Smooth muscle cell (in vitro differentiated cells): ENCODE measurements around the gene ABCC10. TPM values are rescaled to one million over a fixed set of nuclear protein-coding genes. Genes with fewer than 3 reads are reported as not detected.
"Not testable (repeated sequence)": the region's sequence is repeated elsewhere in the genome, so short reads cannot be mapped to it uniquely, and the experiment has no call there.

ENCODE experiments used
- DNase-seq: peaks from one replicate; lab custom pipeline; 2025; ENCODE audit not compliant: unreplicated experiment; lab: John Stamatoyannopoulos, UW
- H2AFZ ChIP-seq: fragments of 200-600 bp; sonication (generic); 2 replicates; pipeline ENCODE4 v1.6.0; 2016; ENCODE audit warnings: antibody characterized with exemption, low read depth, mild to moderate bottlenecking
- H3F3A ChIP-seq: fragments of 200-600 bp; sonication (generic); 2 replicates; pipeline ENCODE4 v1.6.0; 2017; ENCODE audit warnings: antibody characterized with exemption, low read depth
- H3K27ac ChIP-seq: fragments of 200-600 bp; sonication (generic); 2 replicates; pipeline ENCODE4 v1.5.1; 2016; ENCODE audit warnings: low read depth, mild to moderate bottlenecking
- H3K27me3 ChIP-seq: fragments of 200-600 bp; sonication (generic); 2 replicates; pipeline ENCODE4 v1.6.1; 2016; ENCODE audit warnings: low read depth, mild to moderate bottlenecking
- H3K36me3 ChIP-seq: fragments of 200-600 bp; sonication (generic); 2 replicates; pipeline ENCODE4 v1.5.1; 2016; ENCODE audit warnings: low read depth
- H3K4me1 ChIP-seq: fragments of 200-600 bp; sonication (generic); 2 replicates; pipeline ENCODE4 v1.5.1; 2016; ENCODE audit warnings: low read depth
- H3K4me2 ChIP-seq: fragments of 200-600 bp; sonication (generic); 2 replicates; pipeline ENCODE4 v1.6.0; 2016; ENCODE audit warnings: mild to moderate bottlenecking
- H3K4me3 ChIP-seq: fragments of 200-600 bp; sonication (generic); 2 replicates; pipeline ENCODE4 v1.5.1; 2016; ENCODE audit warnings: mild to moderate bottlenecking
- H3K79me2 ChIP-seq: fragments of 200-600 bp; sonication (generic); 2 replicates; pipeline ENCODE4 v1.6.0; 2016; ENCODE audit warnings: low read depth, mild to moderate bottlenecking
- H3K9ac ChIP-seq: fragments of 200-600 bp; sonication (generic); 2 replicates; pipeline ENCODE4 v1.6.0; 2016; ENCODE audit warnings: low read depth
- H3K9me3 ChIP-seq: fragments of 200-600 bp; sonication (generic); replicated peaks from 2 replicates; pipeline ENCODE4 v1.5.1; 2016; ENCODE audit warnings: low read depth
- H4K20me1 ChIP-seq: fragments of 200-600 bp; sonication (generic); 2 replicates; pipeline ENCODE4 v1.6.0; 2016; ENCODE audit warnings: low read depth
- CTCF ChIP-seq: fragments of 200-600 bp; sonication (generic); IDR thresholded peaks from 2 replicates; pipeline ENCODE4 v1.5.1; 2017; ENCODE audit warnings: borderline replicate concordance, mild to moderate bottlenecking, antibody characterized with exemption; ENCODE audit not compliant: insufficient read depth, poor library complexity, severe bottlenecking
- WGBS: methylation state at CpG from one replicate; pipeline ENCODE4 v1.1.7; 2016; ENCODE audit warnings: low lambda C conversion rate; 5-methylcytosine and 5-hydroxymethylcytosine counted together
- polyA plus RNA-seq: library from polyadenylated mRNA; unstranded; fragments of >200 nt; fragmentation: Nextera tagmentation; extraction: Ambion mirVana; gene quantifications from 2 replicates; pipeline ENCODE4 v1.2.1, GENCODE V29; 2016
- total RNA-seq: library from RNA; depleted of rRNA; stranded (reverse); fragments of >200 nt; gene quantifications from 2 replicates; pipeline ENCODE4 v1.2.3, GENCODE V29; 2014

Gene ABCC10
- total and polyA plus RNA-seq, 2 experiments from 2014 or later, result 11.2 to 17.8 TPM

GRCh38 chr6:43383021-43383667, 44.2 kb upstream of the ABCC10 start:
- Histone ChIP-seq H3K4me1 (no peaks in the 10 kb centered on the region), H3F3A (no peaks in the 10 kb centered on the region), H3K9me3 (no peaks in the 10 kb centered on the region), H3K27ac (peak overlapping the region; percentile 8), H3K27me3 (no peaks in the 10 kb centered on the region), H3K4me3 (no peak overlapping the region), H2AFZ (no peak overlapping the region), H3K36me3 (no peaks in the 10 kb centered on the region), H4K20me1 (no peaks in the 10 kb centered on the region), H3K79me2 (no peaks in the 10 kb centered on the region), H3K4me2 (peak overlapping the region; percentile 5), H3K9ac (no peak overlapping the region)
- no peak for DNase-seq
- no peak for TF ChIP-seq CTCF
- 82% methylated on average over 6 of the region's 6 CpGs for WGBS

GRCh38 chr6:43386492-43386891, 40.8 kb upstream of the ABCC10 start:
- DNase-seq, result no peak
- H3K36me3 ChIP-seq, result no peaks in the 10 kb centered on the region
- WGBS, result 41% methylated on average over 1 of the region's 1 CpG

DNA sequence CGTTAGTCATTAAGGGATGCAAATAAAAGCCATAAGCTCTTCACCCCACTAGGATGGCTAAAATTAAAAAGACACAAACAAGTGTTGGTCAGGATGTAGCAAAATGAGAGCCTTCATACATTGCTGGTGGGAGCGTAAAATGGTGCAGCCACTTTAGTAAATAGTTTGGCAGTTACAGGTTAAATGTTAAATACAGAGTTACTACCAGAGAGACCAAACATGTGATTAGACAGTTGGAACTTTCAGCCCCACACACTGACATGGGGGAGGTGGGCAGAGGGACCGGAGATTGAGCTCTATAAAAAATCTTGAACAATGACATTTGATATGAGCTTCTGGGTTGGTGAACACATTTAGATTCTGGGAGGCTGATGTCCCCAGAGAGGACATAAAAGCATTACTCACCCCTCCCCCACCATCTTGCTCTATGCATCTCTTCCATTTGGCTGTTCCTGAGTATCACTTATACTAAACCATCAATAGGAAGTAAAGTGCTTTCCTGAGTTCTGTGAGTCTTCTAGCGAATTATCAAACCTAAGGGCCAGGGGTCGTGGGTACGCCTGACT, 37.5 kb upstream of the ABCC10 start:
- Histone ChIP-seq H3F3A (no peaks in the 10 kb centered on the region), H3K79me2 (no peaks in the 10 kb centered on the region), H3K4me3 (no peak overlapping the region), H3K9me3 (no peaks in the 10 kb centered on the region), H3K27ac (no peak overlapping the region), H4K20me1 (no peaks in the 10 kb centered on the region), H3K4me1 (peaks cover 11% of the 10 kb centered on the region), H3K36me3 (no peaks in the 10 kb centered on the region), H3K9ac (no peak overlapping the region), H3K27me3 (no peaks in the 10 kb centered on the region), H2AFZ (no peak overlapping the region), H3K4me2 (no peak overlapping the region)
- WGBS, result 91% methylated on average over 6 of the region's 6 CpGs
- no peak for TF ChIP-seq CTCF
- DNase-seq, result no peak

More at GRCh38 chr6:43386492-43386891, 40.8 kb upstream of the ABCC10 start:
- Histone ChIP-seq H4K20me1 (no peaks in the 10 kb centered on the region), H3K27ac (no peak overlapping the region), H2AFZ (peak overlapping the region; percentile 23), H3K4me1 (peaks cover 2% of the 10 kb centered on the region), H3K4me2 (no peak overlapping the region), H3K79me2 (no peaks in the 10 kb centered on the region), H3K27me3 (no peaks in the 10 kb centered on the region), H3K4me3 (no peak overlapping the region), H3K9me3 (no peaks in the 10 kb centered on the region), H3F3A (no peaks in the 10 kb centered on the region), H3K9ac (no peak overlapping the region)
- TF ChIP-seq CTCF, result peak; percentile 47

DNA sequence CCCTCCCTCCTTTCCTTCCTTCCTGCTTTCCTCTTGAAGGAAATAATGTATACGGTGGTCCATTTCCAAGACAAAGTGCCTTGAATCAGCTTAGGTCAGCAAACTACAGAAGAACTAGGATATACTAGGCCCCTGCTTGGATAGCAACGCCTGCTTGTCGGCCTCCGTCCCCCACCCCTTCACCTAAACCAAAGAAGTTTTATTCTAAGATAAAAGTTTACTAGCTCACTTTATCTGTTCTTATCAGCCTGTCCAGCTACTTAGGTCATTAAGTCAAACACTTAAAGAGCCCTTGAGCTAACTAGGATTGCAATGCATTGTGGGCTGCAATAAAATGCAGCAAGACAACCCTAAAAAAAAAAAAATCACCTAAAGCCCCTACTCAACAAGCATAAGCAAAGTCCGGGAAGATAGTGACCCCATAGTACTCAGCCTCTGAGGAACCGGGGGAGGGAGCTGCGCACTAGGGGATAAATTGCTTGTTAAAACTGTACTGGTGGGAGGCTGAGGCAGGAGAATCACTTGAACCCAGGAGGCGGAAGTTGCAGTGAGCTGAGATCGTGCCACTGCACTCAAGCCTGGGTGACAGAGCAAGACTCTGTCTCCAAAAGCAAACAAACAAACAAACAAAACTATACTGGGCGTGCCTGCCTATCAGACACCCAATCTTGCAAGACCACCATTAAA, 36.4 kb upstream of the ABCC10 start:
- not testable (repeated sequence) for H3K9ac ChIP-seq, DNase-seq, H3K9me3 ChIP-seq, H3K36me3 ChIP-seq, H3K27me3 ChIP-seq, H4K20me1 ChIP-seq, H3K79me2 ChIP-seq, H3F3A ChIP-seq
- H3K4me2 ChIP-seq, result peak overlapping the region; percentile 74
- H2AFZ ChIP-seq, result peak overlapping the region; percentile 97
- peak overlapping the region; percentile 2 for H3K4me3 ChIP-seq
- 12% methylated on average over 10 of the region's 10 CpGs for WGBS
- H3K4me1 ChIP-seq, result peaks cover 11% of the 10 kb centered on the region
- peak overlapping the region; percentile 61 for H3K27ac ChIP-seq
